ENCODE measurements around the gene SMIM38.

DNA sequence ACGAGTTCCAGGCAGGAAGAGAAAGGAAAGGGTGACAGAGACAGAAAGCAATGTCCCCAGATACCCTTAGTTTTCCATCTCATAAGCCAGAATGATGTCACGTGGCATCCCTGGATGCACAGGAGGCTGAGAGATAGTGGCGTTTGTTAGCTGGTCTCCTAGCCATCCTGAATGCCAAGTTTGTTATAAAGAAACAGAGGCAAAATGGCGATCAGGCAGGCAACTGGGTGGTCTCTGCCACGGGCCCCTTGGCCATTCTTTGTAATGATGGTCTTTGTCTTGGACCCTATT is 5.3 kb downstream of the SMIM38 start:
- TF ChIP-seq CTCF (IDR thresholded peaks at IDR 0.05; ENCODE audit: low read length) (no peak), EZH2 (IDR thresholded peaks at IDR 0.05; ENCODE audit: borderline replicate concordance, low read length) (no peak)
